Smooth muscle cell (in vitro differentiated cells): ENCODE results near the gene KIF17. TPM values are rescaled to one million over a fixed set of nuclear protein-coding genes. Genes with fewer than 3 reads are reported as not detected.

ENCODE experiments used
- DNase-seq: peaks from one replicate; lab custom pipeline; 2025; ENCODE audit not compliant: unreplicated experiment; lab: John Stamatoyannopoulos, UW
- H2AFZ ChIP-seq: fragments of 200-600 bp; sonication (generic); 2 replicates; pipeline ENCODE4 v1.6.0; 2016; ENCODE audit warnings: antibody characterized with exemption, low read depth, mild to moderate bottlenecking
- H3F3A ChIP-seq: fragments of 200-600 bp; sonication (generic); 2 replicates; pipeline ENCODE4 v1.6.0; 2017; ENCODE audit warnings: antibody characterized with exemption, low read depth
- H3K27ac ChIP-seq: fragments of 200-600 bp; sonication (generic); 2 replicates; pipeline ENCODE4 v1.5.1; 2016; ENCODE audit warnings: low read depth, mild to moderate bottlenecking
- H3K27me3 ChIP-seq: fragments of 200-600 bp; sonication (generic); 2 replicates; pipeline ENCODE4 v1.6.1; 2016; ENCODE audit warnings: low read depth, mild to moderate bottlenecking
- H3K36me3 ChIP-seq: fragments of 200-600 bp; sonication (generic); 2 replicates; pipeline ENCODE4 v1.5.1; 2016; ENCODE audit warnings: low read depth
- H3K4me1 ChIP-seq: fragments of 200-600 bp; sonication (generic); 2 replicates; pipeline ENCODE4 v1.5.1; 2016; ENCODE audit warnings: low read depth
- H3K4me2 ChIP-seq: fragments of 200-600 bp; sonication (generic); 2 replicates; pipeline ENCODE4 v1.6.0; 2016; ENCODE audit warnings: mild to moderate bottlenecking
- H3K4me3 ChIP-seq: fragments of 200-600 bp; sonication (generic); 2 replicates; pipeline ENCODE4 v1.5.1; 2016; ENCODE audit warnings: mild to moderate bottlenecking
- H3K79me2 ChIP-seq: fragments of 200-600 bp; sonication (generic); 2 replicates; pipeline ENCODE4 v1.6.0; 2016; ENCODE audit warnings: low read depth, mild to moderate bottlenecking
- H3K9ac ChIP-seq: fragments of 200-600 bp; sonication (generic); 2 replicates; pipeline ENCODE4 v1.6.0; 2016; ENCODE audit warnings: low read depth
- H3K9me3 ChIP-seq: fragments of 200-600 bp; sonication (generic); replicated peaks from 2 replicates; pipeline ENCODE4 v1.5.1; 2016; ENCODE audit warnings: low read depth
- H4K20me1 ChIP-seq: fragments of 200-600 bp; sonication (generic); 2 replicates; pipeline ENCODE4 v1.6.0; 2016; ENCODE audit warnings: low read depth
- CTCF ChIP-seq: fragments of 200-600 bp; sonication (generic); IDR thresholded peaks from 2 replicates; pipeline ENCODE4 v1.5.1; 2017; ENCODE audit warnings: borderline replicate concordance, mild to moderate bottlenecking, antibody characterized with exemption; ENCODE audit not compliant: insufficient read depth, poor library complexity, severe bottlenecking
- WGBS: methylation state at CpG from one replicate; pipeline ENCODE4 v1.1.7; 2016; ENCODE audit warnings: low lambda C conversion rate; 5-methylcytosine and 5-hydroxymethylcytosine counted together
- polyA plus RNA-seq: library from polyadenylated mRNA; unstranded; fragments of >200 nt; fragmentation: Nextera tagmentation; extraction: Ambion mirVana; gene quantifications from 2 replicates; pipeline ENCODE4 v1.2.1, GENCODE V29; 2016
- total RNA-seq: library from RNA; depleted of rRNA; stranded (reverse); fragments of >200 nt; gene quantifications from 2 replicates; pipeline ENCODE4 v1.2.3, GENCODE V29; 2014

KIF17 gene
- total and polyA plus RNA-seq, 2 experiments from 2014 or later = 0.13 to 2.2 TPM

GRCh38 chr1:20732588-20733359 lies 15.0 kb upstream of the KIF17 start, which contains the start of gene SH2D5:
SH2D5 (minus strand) TSS chr1:20732703; CDS start chr1:20728044, 4,659 bp downstream.
- no peaks in the 10 kb centered on the region for H3K4me1 ChIP-seq
- peak within 1 kb of the TSS; percentile 66 for H3K9ac ChIP-seq
- no peaks in the 10 kb centered on the region for H3K9me3 ChIP-seq
- TF ChIP-seq CTCF = no peak
- H4K20me1 ChIP-seq = no peaks in the 10 kb centered on the region
- H2AFZ ChIP-seq = no peak within 1 kb of the TSS
- H3K27ac ChIP-seq = peak within 1 kb of the TSS; percentile 45
- no peaks in the 10 kb centered on the region for H3K36me3 ChIP-seq
- peaks cover 9% of the 10 kb centered on the region for H3F3A ChIP-seq
- 3% methylated on average over 37 of the region's 38 CpGs for WGBS
- H3K4me3 ChIP-seq = peak within 1 kb of the TSS; percentile 53
- H3K79me2 ChIP-seq = no peaks in the 10 kb centered on the region
- H3K27me3 ChIP-seq = peaks cover 32% of the 10 kb centered on the region
- peak within 1 kb of the TSS; percentile 92 for H3K4me2 ChIP-seq
- DNase-seq = no peak

- peak overlapping the region; percentile 45 for H3K27ac ChIP-seq
- H3K9ac ChIP-seq = peak overlapping the region; percentile 66
- TF ChIP-seq CTCF = no peak
- H3K27me3 ChIP-seq = peaks cover 32% of the 10 kb centered on the region
- WGBS = under 1% methylated on average over 34 of the region's 55 CpGs
- peaks cover 9% of the 10 kb centered on the region for H3F3A ChIP-seq
- H3K9me3 ChIP-seq = no peaks in the 10 kb centered on the region
- no peaks in the 10 kb centered on the region for H4K20me1 ChIP-seq
- H3K4me3 ChIP-seq = peak overlapping the region; percentile 53
- peak overlapping the region; percentile 92 for H3K4me2 ChIP-seq
- H3K79me2 ChIP-seq = no peaks in the 10 kb centered on the region
- no peak for DNase-seq
- H3K36me3 ChIP-seq = no peaks in the 10 kb centered on the region
- H3K4me1 ChIP-seq = no peaks in the 10 kb centered on the region
- H2AFZ ChIP-seq = no peak overlapping the region
Observed at GRCh38 chr1:20732071-20732587, 14.3 kb upstream of the KIF17 start.

GRCh38 chr1:20731057-20731991 lies 13.5 kb upstream of the KIF17 start:
- H3K9me3 ChIP-seq = no peaks in the 10 kb centered on the region
- peak overlapping the region; percentile 92 for H3K4me2 ChIP-seq
- no peaks in the 10 kb centered on the region for H3K79me2 ChIP-seq
- H3K27me3 ChIP-seq = peaks cover 32% of the 10 kb centered on the region
- no peak overlapping the region for H2AFZ ChIP-seq
- TF ChIP-seq CTCF = no peak
- H3K27ac ChIP-seq = no peak overlapping the region
- H3K4me3 ChIP-seq = peak overlapping the region; percentile 53
- DNase-seq = no peak
- no peaks in the 10 kb centered on the region for H3K36me3 ChIP-seq
- peaks cover 9% of the 10 kb centered on the region for H3F3A ChIP-seq
- WGBS = 38% methylated on average over 29 of the region's 62 CpGs
- no peaks in the 10 kb centered on the region for H4K20me1 ChIP-seq
- H3K4me1 ChIP-seq = no peaks in the 10 kb centered on the region
- H3K9ac ChIP-seq = no peak overlapping the region
